Type B pancreatic cell (in vitro differentiated cells): ENCODE data around the gene KCNC1. TPM values are rescaled to one million over a fixed set of nuclear protein-coding genes. Genes with fewer than 3 reads are reported as not detected.

Source experiments
- DNase-seq: peaks from one replicate; pipeline ENCODE4 v3.0.0; 2021; ENCODE audit warnings: mixed read lengths; ENCODE audit not compliant: unreplicated experiment; ENCODE audit errors: extremely low spot score
- H3K27ac Mint-ChIP-seq: 2 replicates; pipeline ENCODE4 v1.8.0; 2021; ENCODE audit warnings: mild to moderate bottlenecking, mixed read lengths
- H3K27me3 Mint-ChIP-seq: 2 replicates; pipeline ENCODE4 v1.8.0; 2021; ENCODE audit warnings: mixed read lengths
- H3K36me3 Mint-ChIP-seq: 2 replicates; pipeline ENCODE4 v1.8.0; 2021; ENCODE audit warnings: mixed read lengths
- H3K4me1 Mint-ChIP-seq: one replicate; pipeline ENCODE4 v1.8.0; 2021; ENCODE audit warnings: mixed read lengths; ENCODE audit not compliant: unreplicated experiment
- H3K4me3 Mint-ChIP-seq: 2 replicates; pipeline ENCODE4 v1.8.0; 2021; ENCODE audit warnings: mild to moderate bottlenecking, mixed read lengths
- H3K9me3 Mint-ChIP-seq: 2 replicates; pipeline ENCODE4 v1.8.0; 2021; ENCODE audit warnings: mixed read lengths
- CTCF ChIP-seq: fragments of 200-600 bp; sonication (generic); conservative IDR thresholded peaks from 2 replicates; pipeline ENCODE4 v1.5.0; 2021; ENCODE audit warnings: antibody characterized with exemption, mild to moderate bottlenecking
- total RNA-seq: library from RNA; stranded (reverse); gene quantifications from 2 replicates; pipeline ENCODE4 v1.2.1, GENCODE V29; 2021; ENCODE audit warnings: low replicate concordance

Gene KCNC1
- total RNA-seq, 1 donor from 2014 or later: 2.8 TPM

- Mint-ChIP-seq H3K27ac (no peak overlapping the region), H3K36me3 (peaks cover 4% of the 10 kb centered on the region), H3K4me3 (no peak overlapping the region), H3K9me3 (no peaks in the 10 kb centered on the region), H3K27me3 (peaks cover 69% of the 10 kb centered on the region), H3K4me1 (peaks cover 16% of the 10 kb centered on the region)
- no peak for TF ChIP-seq CTCF
- DNase-seq: no peak
Measured at GRCh38 chr11:17697175-17697949, 37.2 kb upstream of the KCNC1 start.

- Mint-ChIP-seq H3K36me3 (peaks cover 4% of the 10 kb centered on the region), H3K27ac (no peak overlapping the region), H3K27me3 (peaks cover 49% of the 10 kb centered on the region), H3K4me1 (peaks cover 16% of the 10 kb centered on the region), H3K4me3 (no peak overlapping the region), H3K9me3 (peaks cover 10% of the 10 kb centered on the region)
- DNase-seq: no peak
- no peak for TF ChIP-seq CTCF
Measured at GRCh38 chr11:17699147-17700114, 35.1 kb upstream of the KCNC1 start.

- H3K4me3 Mint-ChIP-seq: no peak overlapping the region
- peaks cover 10% of the 10 kb centered on the region for H3K9me3 Mint-ChIP-seq
- DNase-seq: no peak
- no peak overlapping the region for H3K27ac Mint-ChIP-seq
- no peak for TF ChIP-seq CTCF
- peaks cover 52% of the 10 kb centered on the region for H3K27me3 Mint-ChIP-seq
- no peaks in the 10 kb centered on the region for H3K36me3 Mint-ChIP-seq
- peaks cover 10% of the 10 kb centered on the region for H3K4me1 Mint-ChIP-seq
Measured at GRCh38 chr11:17700991-17701390, 33.6 kb upstream of the KCNC1 start.

- Mint-ChIP-seq H3K4me1 (peaks cover 10% of the 10 kb centered on the region), H3K9me3 (peaks cover 10% of the 10 kb centered on the region), H3K27ac (no peak overlapping the region), H3K36me3 (no peaks in the 10 kb centered on the region), H3K27me3 (peaks cover 41% of the 10 kb centered on the region), H3K4me3 (no peak overlapping the region)
- TF ChIP-seq CTCF: no peak
- DNase-seq: no peak
Measured at GRCh38 chr11:17702876-17703275, 31.7 kb upstream of the KCNC1 start.

- Mint-ChIP-seq H3K4me1 (peaks cover 10% of the 10 kb centered on the region), H3K27me3 (peaks cover 35% of the 10 kb centered on the region), H3K9me3 (peaks cover 10% of the 10 kb centered on the region), H3K4me3 (no peak overlapping the region), H3K27ac (no peak overlapping the region), H3K36me3 (no peaks in the 10 kb centered on the region)
- TF ChIP-seq CTCF: no peak
- no peak for DNase-seq
Measured at GRCh38 chr11:17703951-17704350, 30.6 kb upstream of the KCNC1 start.
